Muscle of leg (tissue), 11 donors: ENCODE data around the gene PRSS50. TPM values are rescaled to one million over a fixed set of nuclear protein-coding genes. Genes with fewer than 3 reads are reported as not detected.
A peak's percentile ranks its signal among the peaks of the same experiment; 100 is the strongest.

Experiments
- DNase-seq: peaks from one replicate; pipeline ENCODE4 v3.0.0; 2013
- H3K27ac ChIP-seq: one replicate; pipeline ENCODE4 v1.5.1; 2013; ENCODE audit warnings: mild to moderate bottlenecking, low read length, control low read depth
- H3K27me3 ChIP-seq: one replicate; pipeline ENCODE4 v1.6.1; 2013; ENCODE audit warnings: low read length; ENCODE audit not compliant: control insufficient read depth, insufficient read depth
- H3K36me3 ChIP-seq: one replicate; pipeline ENCODE4 v1.6.1; 2013; ENCODE audit warnings: low read length; ENCODE audit not compliant: control insufficient read depth, insufficient read depth
- H3K4me1 ChIP-seq: one replicate; pipeline ENCODE4 v1.6.1; 2013; ENCODE audit warnings: low read length; ENCODE audit not compliant: control insufficient read depth, insufficient read depth
- H3K4me3 ChIP-seq: one replicate; pipeline ENCODE4 v1.5.1; 2013; ENCODE audit warnings: low read length, control low read depth
- H3K9me3 ChIP-seq: replicated peaks from 2 replicates; pipeline ENCODE4 v1.6.1; 2013; ENCODE audit warnings: low read depth, low read length; ENCODE audit not compliant: control insufficient read depth
- WGBS: methylation state at CpG from one replicate; pipeline ENCODE4 v1.1.5; 2013; ENCODE audit warnings: missing lambda C conversion rate; ENCODE audit not compliant: insufficient coverage; 5-methylcytosine and 5-hydroxymethylcytosine counted together
- polyA plus RNA-seq, 8 donors: library from polyadenylated mRNA; unstranded; fragments of 120-200 nt; gene quantifications; one replicate each; pipeline versions ENCODE4 v1.2.1 to v1.2.3, GENCODE V29; 2013; ENCODE audit warnings: inconsistent platforms in 1 of 8, low replicate concordance in 1 of 8; ENCODE audit not compliant: insufficient read length in 8 of 8, insufficient read depth in 1 of 8
- total RNA-seq: library from RNA; stranded (reverse); fragments of 120-200 nt; gene quantifications from one replicate; pipeline ENCODE4 v1.2.4, GENCODE V29; 2013

Gene PRSS50
- total and polyA plus RNA-seq, 9 donors = 0.06 to 0.44 (median 0.12) TPM; not detected in 1

DNA sequence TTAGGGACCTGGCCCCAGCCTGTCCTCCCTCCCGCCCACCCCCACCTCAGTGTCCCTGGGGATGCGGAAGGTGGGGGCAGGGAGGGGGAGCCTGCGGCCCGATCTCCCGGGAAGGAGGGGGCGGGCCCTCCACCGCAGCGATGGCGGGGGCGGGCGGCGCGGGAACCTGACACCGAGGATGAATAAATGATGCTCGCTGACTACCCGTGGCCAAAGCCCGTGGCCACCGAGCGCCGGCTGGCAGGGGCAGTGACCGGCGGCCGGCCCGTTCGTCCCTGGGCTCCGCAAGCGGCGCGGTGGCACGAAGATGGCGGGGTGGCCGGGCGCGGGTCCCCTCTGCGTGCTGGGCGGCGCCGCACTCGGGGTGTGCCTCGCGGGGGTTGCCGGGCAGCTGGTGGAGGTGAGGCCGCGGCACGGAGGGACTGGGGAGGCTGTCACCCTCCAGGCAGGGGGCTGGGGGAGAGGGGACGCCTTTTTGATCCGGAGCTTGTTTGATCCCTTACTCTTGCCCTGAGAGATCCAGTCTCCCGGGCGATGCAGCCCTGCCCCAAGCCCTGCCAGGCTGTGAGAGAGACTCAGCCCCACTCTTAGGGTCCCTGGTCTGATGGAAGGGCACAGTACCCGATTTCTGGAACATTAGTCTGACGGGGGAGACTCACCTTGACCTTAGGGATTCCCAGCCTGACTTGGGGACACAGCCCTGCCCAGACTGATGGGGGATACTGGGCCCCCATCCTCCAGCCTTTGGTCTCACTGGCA lies 16.3 kb downstream of the PRSS50 start, which contains the start of gene TMIE:
Gene TMIE, plus strand, starts transcription at position 212 of the 759 bp plus-strand sequence. Its CDS starts 96 bp downstream, at position 308.
- Histone ChIP-seq H3K4me1 (peaks cover 43% of the 10 kb centered on the region), H3K9me3 (no peaks in the 10 kb centered on the region), H3K4me3 (no peak within 1 kb of the TSS), H3K36me3 (no peaks in the 10 kb centered on the region), H3K27me3 (peaks cover 23% of the 10 kb centered on the region), H3K27ac (no peak within 1 kb of the TSS)
- no peak for DNase-seq
- WGBS = 4% methylated on average over 42 of the region's 51 CpGs

DNA sequence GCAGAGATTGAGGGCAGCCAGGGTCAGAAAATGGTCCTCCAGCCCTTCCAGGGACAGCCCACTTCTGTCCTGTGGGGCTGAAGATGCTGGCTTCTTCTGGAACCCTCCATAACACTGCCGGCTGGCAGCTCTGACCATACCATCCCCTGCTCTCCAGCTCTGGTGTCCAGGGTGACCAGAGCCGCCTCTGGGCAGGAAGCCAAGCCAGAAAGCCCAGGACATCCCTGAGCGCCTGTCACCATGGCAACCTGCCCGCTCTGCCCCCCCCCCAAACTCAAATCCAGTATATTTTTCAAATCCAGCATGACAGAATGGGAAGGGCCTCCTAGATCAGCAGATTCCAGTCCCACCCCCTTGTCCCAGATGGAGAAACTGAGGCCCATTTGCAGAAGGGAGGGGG lies 16.9 kb downstream of the PRSS50 start:
- H3K27ac ChIP-seq = no peak overlapping the region
- 23% methylated on average over 2 of the region's 4 CpGs for WGBS
- peak; percentile 53 for DNase-seq

DNA sequence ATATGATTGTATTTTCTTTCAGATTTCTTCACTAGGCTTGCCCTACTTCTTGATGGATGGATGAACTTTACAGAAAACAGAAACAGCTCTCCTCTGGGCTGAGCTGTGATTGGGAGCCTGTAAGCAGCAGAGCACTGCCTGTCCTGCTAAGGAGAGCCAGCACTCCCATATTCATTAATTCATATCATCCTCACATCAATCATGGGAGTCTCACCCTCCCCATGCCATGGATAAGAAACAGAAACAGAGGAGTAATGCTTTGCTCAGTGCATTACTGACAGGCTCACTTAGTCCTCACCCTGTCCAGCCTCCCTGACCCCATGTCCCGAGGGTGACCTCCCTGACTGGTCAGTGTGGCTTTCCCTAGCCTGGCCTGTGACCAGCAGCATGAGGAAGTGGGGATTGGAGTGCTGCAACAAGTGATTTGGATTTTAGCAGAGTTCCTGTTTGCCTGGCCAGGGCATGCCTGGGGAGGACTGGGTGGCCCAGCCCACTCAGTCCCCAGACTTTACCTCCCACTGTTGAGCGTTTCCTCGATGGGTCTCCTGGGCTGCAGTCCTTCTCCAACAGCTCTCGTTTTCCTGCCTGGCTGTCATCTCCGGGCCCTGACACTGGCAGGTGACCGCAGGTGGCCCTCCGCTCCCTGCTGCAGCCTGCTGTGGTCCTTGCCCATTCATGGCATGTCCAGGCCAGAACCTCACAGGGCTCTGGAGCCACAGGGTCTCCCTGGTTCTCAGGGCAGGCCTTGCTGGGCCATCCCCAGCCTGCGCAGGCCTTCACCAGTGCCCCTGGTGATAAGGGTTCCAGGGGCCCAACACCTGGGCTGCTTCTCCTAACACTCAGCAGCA lies 17.8 kb downstream of the PRSS50 start:
- peak; percentile 49 for DNase-seq

More for the DNA sequence above, 16.9 kb downstream of the PRSS50 start:
- Histone ChIP-seq H3K4me1 (peaks cover 45% of the 10 kb centered on the region), H3K27me3 (peaks cover 23% of the 10 kb centered on the region), H3K36me3 (no peaks in the 10 kb centered on the region), H3K9me3 (no peaks in the 10 kb centered on the region), H3K4me3 (no peak overlapping the region)

GRCh38 chr3:46695962-46696894 lies 21.4 kb downstream of the PRSS50 start:
- H3K4me3 ChIP-seq = no peak overlapping the region

More for the DNA sequence above, 17.8 kb downstream of the PRSS50 start:
- Histone ChIP-seq H3K36me3 (no peaks in the 10 kb centered on the region), H3K27me3 (peaks cover 23% of the 10 kb centered on the region), H3K27ac (no peak overlapping the region), H3K9me3 (no peaks in the 10 kb centered on the region), H3K4me3 (no peak overlapping the region), H3K4me1 (peaks cover 46% of the 10 kb centered on the region)
- 75% methylated on average over 6 of the region's 8 CpGs for WGBS

GRCh38 chr3:46695177-46695961 lies 22.3 kb downstream of the PRSS50 start:
- 45% methylated on average over 8 of the region's 11 CpGs for WGBS
- peaks cover 21% of the 10 kb centered on the region for H3K27me3 ChIP-seq
- H3K4me3 ChIP-seq = no peak overlapping the region
- peak overlapping the region; percentile 90 for H3K27ac ChIP-seq
- peaks cover 59% of the 10 kb centered on the region for H3K4me1 ChIP-seq
- peak; percentile 84 for DNase-seq
- no peaks in the 10 kb centered on the region for H3K36me3 ChIP-seq
- no peaks in the 10 kb centered on the region for H3K9me3 ChIP-seq

More at GRCh38 chr3:46695962-46696894, 21.4 kb downstream of the PRSS50 start:
- WGBS = 86% methylated on average over 4 of the region's 4 CpGs
- H3K9me3 ChIP-seq = no peaks in the 10 kb centered on the region
- H3K27me3 ChIP-seq = peaks cover 23% of the 10 kb centered on the region
- peak overlapping the region; percentile 90 for H3K27ac ChIP-seq
- H3K4me1 ChIP-seq = peaks cover 59% of the 10 kb centered on the region
- peak; percentile 65 for DNase-seq
- no peaks in the 10 kb centered on the region for H3K36me3 ChIP-seq

DNA sequence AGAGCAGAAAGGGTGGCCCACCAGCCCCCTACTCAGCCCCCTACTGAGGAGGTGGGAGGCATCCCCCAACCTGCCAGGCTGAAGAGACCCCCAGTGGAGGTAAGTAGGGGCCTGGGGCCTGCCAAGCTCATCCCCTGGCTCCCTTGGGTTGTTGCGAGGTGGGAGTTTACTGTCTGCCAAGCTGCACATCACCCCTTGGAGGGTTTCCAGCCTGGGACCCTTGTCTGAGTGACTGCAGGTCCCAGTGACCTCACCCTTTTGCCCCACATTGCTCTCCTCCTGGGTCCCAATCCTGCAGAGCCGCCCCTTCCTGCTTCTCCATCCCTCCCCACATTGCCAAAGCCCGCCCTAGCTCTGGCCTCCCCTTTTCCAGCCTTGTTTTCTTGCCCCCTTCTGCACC lies 23.1 kb downstream of the PRSS50 start:
- peaks cover 21% of the 10 kb centered on the region for H3K27me3 ChIP-seq
- H3K4me3 ChIP-seq = no peak overlapping the region
- no peaks in the 10 kb centered on the region for H3K36me3 ChIP-seq
- 92% methylated on average over 3 of the region's 3 CpGs for WGBS
- peaks cover 55% of the 10 kb centered on the region for H3K4me1 ChIP-seq
- no peaks in the 10 kb centered on the region for H3K9me3 ChIP-seq
- DNase-seq = no peak
- H3K27ac ChIP-seq = no peak overlapping the region

DNA sequence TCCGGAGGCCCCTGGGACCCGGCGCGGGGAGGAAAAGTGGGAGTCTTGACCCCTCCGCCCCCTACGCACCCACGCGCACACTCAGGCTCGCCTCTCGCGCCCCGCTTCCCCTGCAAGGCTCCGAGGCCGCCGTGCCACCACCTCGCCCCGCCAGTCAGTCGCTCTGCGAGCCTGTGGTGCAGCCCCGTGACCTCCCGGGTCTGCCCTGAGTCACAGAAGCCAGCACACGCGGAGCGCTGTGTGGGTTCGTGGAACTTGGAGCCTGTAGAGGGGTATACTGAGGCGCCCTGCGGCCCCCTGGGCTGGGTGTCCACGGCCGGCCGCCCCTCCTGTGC lies 23.8 kb downstream of the PRSS50 start:
- no peaks in the 10 kb centered on the region for H3K9me3 ChIP-seq
- no peak for DNase-seq
- H3K4me3 ChIP-seq = peak overlapping the region; percentile 34
- H3K27ac ChIP-seq = no peak overlapping the region
- peaks cover 55% of the 10 kb centered on the region for H3K4me1 ChIP-seq
- 15% methylated on average over 15 of the region's 30 CpGs for WGBS
- no peaks in the 10 kb centered on the region for H3K36me3 ChIP-seq
- peaks cover 21% of the 10 kb centered on the region for H3K27me3 ChIP-seq

- DNase-seq = peak; percentile 31
- H3K4me1 ChIP-seq = peaks cover 55% of the 10 kb centered on the region
- 1% methylated on average over 43 of the region's 71 CpGs for WGBS
Observed at GRCh38 chr3:46693038-46693891, 24.4 kb downstream of the PRSS50 start, which contains the start of gene ALS2CL. Gene ALS2CL, minus strand, starts transcription at chr3:46693679. Its CDS starts 4,239 bp downstream, at chr3:46689440.

More at GRCh38 chr3:46693038-46693891, 24.4 kb downstream of the PRSS50 start, which contains the start of gene ALS2CL:
- Histone ChIP-seq H3K36me3 (no peaks in the 10 kb centered on the region), H3K9me3 (no peaks in the 10 kb centered on the region), H3K27me3 (peaks cover 21% of the 10 kb centered on the region), H3K4me3 (peak within 1 kb of the TSS; percentile 63), H3K27ac (peak within 1 kb of the TSS; percentile 20)
